Astrocyte of the spinal cord (primary cell): ENCODE data around the gene MED20.

Source experiments
- DNase-seq: peaks from one replicate; pipeline ENCODE4 v3.0.0; 2011; ENCODE audit warnings: low read depth, low spot score
- H3K4me3 ChIP-seq: 2 replicates; pipeline ENCODE4 v1.5.1; 2011; ENCODE audit warnings: low read depth, mild to moderate bottlenecking, low read length, moderate library complexity
- in situ Hi-C: cut with HindIII; loops from 2 replicates; pipeline ENCODE4 v1.10.0; 2017; ENCODE audit warnings: low sequenced_read_pairs
- TF ChIP-seq, protein P1 (sequence below): IDR thresholded peaks from 2 replicates; pipeline ENCODE4 v1.5.1; 2012; ENCODE audit warnings: low read depth, mild to moderate bottlenecking, low read length, inconsistent platforms

The MED20 gene

DNA sequence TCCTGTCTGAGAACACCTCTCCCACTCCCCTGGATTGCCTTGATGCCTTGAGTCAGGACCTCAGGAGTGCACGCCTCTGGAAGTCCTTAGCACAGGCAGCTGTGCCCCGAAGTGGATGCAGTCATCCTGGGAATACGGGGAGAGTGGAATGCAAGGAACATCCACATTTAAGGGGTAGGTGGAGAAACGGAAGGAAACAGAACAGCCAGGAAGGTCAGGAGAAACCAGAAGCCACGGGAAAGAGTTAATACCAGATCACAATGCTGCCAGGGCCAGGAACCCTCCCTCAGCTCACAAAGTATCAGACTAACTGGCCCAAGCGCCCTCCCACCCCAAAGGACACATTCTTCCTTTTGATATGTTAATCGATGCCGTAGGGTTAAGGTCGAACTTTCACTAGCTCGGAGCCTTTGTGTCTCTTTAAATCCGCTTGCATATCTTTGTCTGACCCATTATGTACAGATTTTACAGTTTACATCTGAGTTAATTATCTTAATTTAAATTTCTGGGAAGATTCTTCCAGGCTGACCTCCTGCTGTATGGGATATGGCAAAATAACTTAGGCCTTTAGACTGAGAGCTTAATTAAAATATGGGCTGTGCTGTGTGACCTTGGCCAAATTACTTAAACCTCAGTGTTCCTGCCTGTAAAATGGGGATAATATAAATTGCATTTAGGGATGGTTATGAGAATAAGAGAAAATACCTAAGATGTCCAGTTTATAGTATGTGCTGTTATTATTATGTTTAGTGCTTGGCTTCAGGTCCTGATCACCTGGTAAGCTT lies 44.7 kb upstream of the MED20 start:
- no peak for DNase-seq
- in situ Hi-C loops: no loop called here
- TF ChIP-seq, protein P1, sequence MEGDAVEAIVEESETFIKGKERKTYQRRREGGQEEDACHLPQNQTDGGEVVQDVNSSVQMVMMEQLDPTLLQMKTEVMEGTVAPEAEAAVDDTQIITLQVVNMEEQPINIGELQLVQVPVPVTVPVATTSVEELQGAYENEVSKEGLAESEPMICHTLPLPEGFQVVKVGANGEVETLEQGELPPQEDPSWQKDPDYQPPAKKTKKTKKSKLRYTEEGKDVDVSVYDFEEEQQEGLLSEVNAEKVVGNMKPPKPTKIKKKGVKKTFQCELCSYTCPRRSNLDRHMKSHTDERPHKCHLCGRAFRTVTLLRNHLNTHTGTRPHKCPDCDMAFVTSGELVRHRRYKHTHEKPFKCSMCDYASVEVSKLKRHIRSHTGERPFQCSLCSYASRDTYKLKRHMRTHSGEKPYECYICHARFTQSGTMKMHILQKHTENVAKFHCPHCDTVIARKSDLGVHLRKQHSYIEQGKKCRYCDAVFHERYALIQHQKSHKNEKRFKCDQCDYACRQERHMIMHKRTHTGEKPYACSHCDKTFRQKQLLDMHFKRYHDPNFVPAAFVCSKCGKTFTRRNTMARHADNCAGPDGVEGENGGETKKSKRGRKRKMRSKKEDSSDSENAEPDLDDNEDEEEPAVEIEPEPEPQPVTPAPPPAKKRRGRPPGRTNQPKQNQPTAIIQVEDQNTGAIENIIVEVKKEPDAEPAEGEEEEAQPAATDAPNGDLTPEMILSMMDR: no peak
- no peak overlapping the region for H3K4me3 ChIP-seq

DNA sequence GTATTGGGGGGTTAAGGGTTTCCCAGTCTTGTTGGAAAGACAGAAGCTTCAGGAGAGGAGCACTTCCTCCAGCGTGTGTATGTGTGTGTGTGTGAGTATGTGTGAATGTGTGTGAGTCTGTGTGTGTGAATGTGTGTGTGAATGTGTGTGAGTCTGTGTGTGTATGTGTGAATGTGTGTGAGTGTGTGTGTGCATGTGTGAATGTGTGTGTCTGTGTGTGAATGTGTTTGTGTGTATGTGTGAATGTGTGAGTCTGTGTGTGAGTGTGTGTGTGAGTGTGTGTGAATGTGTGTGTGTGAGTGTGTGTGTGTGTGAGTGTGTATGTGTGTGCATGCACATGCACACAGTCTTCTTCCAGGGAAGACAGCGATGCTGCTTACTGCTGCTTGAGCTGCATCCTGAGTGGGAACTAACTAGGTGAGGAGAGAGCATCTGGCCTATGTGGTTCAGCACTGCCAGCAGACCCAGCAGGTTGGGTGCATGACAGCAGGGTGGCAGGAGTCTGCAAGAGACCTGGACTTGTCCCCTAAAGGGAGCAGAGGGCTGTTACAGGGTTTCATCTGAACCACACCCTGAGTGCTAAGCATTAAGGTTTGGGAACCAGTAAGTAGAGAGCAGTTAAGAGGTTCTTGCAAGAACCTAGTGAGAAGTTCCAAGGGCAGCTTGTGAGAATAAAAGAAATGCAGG lies 43.4 kb upstream of the MED20 start:
- DNase-seq: no peak
- no peak overlapping the region for H3K4me3 ChIP-seq
- in situ Hi-C loops: no loop called here
- TF ChIP-seq, protein P1: no peak

DNA sequence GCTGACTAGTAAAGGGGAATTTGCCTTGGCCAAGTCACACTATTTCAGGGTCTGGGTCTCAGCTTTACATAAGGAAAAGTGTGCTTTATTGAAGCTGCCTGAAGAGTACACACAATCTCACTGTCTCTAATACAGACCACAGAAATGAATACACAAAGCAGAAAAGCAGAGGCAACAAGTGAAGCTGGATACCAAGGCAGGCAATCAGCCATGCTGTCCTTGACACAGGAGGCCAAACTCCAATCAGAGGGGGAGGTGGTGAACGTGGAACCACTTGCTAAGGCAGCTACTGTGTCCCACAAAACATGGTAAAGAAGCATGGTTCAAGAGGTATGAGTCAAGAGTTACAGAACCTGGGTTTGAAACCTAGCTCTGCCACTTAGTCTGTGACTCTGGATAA lies 42.4 kb upstream of the MED20 start:
- in situ Hi-C loops: no loop called here
- no peak overlapping the region for H3K4me3 ChIP-seq
- TF ChIP-seq, protein P1: no peak
- DNase-seq: no peak

DNA sequence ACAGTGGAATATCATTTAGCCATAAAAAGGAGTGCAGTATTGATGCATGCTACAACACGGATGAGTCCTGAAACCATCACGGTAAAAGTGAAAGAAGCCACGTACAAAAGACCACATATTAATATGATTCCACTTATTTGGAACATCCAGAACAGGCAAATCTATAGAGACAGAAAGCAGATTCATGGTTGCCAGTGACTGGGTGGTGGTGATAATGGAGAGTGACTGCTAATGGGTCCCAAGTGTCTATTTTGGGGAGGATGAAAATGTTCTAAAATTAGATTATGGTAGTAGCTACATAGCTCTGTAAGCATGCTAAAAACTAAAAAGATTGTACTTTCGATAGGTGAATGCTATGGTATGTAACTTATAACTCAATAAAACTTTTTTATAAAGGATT lies 39.1 kb upstream of the MED20 start:
- TF ChIP-seq, protein P1: no peak
- in situ Hi-C loops: no loop called here
- H3K4me3 ChIP-seq: no peak overlapping the region
- no peak for DNase-seq

DNA sequence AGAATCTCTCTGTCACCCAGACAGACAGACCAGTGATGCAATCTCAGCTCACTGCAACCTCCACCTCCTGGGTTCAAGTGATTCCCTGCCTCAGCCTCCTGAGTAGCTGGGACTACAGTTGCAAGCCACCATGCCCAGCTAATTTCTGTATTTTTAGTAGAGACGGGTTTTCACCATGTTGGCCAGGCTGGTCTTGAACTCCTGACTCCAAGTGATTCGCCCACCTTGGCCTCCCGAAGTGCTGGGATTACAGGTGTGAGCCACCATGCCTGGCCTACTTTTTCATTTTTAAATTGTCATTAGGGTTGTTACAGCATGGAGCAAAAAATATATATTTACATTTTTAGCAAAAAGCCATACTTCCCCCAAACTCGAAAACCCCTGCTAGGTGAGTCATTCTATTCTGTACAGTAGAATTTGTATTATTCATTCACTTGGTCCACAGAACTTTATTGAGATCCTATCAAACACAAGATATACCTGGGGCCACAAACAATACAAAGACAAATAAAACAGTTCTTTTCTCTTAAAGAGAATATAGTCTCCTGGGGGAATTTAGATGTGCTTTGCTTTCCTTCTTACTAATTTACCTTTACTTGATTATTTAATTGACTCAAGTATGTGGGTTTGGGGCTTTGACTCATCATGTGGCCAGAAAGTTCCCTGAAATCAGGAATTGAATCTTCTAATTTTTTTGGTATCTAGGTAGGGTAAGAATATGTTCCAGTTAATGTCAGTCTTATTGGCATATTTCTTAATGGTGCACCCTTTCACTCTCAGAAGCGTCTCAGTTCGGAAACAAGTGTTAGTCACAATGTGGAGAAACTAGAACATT lies 37.3 kb upstream of the MED20 start:
- TF ChIP-seq, protein P1: no peak
- DNase-seq: no peak
- H3K4me3 ChIP-seq: no peak overlapping the region
- in situ Hi-C loops: no loop called here

DNA sequence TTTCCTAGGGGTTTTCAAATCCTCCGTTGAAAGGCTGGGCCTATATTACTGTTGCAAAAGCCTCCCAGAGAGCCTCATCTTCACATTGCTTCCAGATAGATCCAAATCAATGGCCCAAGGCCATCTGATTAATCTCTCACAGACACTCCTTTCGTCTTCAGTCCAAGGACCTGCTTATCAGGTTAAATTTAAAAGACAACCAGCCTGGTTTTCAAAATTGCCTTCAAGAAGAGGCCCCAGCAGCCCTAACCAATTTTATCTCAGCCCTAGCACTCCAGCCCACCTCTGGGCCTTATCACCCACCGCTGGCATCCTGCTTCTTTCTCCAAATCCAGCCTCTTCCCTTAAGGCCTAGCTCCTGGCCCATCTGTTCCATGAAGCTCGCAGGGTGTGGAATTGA lies 36.2 kb upstream of the MED20 start:
- TF ChIP-seq, protein P1: no peak
- no peak for DNase-seq
- in situ Hi-C loops: no loop called here

More for the DNA sequence above, 36.2 kb upstream of the MED20 start:
- H3K4me3 ChIP-seq: no peak overlapping the region
